CD4-positive, alpha-beta T cell treated with Interleukin-4 for 4 hours (primary cell): ENCODE measurements around the gene PIGP.
"Not testable (repeated sequence)": the region's sequence is repeated elsewhere in the genome, so short reads cannot be mapped to it uniquely, and the experiment has no call there.

Experiments used
- DNase-seq: peaks from one replicate; pipeline ENCODE4 v3.0.0-alpha.2; 2020

The PIGP gene

GRCh38 chr21:37041706-37042271 is 31.1 kb downstream of the PIGP start:
- DNase-seq: no peak

DNA sequence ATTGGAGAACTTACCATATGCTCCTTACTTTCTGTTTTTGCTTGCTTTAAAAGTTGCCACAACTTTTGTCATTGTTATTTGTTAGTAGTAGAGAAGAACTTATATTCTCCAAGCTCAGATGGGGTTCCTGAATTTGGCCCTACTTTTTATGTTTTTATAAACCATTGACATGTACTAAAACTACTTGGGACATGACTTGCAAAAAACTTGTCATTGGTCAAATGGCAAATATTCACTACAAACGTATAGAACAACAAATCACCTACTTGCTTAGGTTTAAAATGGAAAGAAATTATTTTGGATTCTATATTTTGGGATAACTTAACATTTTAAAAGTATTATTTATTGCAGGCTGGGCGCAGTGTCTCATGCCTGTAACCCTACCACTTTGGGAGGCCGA is 32.7 kb downstream of the PIGP start:
- DNase-seq: no peak

GRCh38 chr21:37039411-37040075 is 33.3 kb downstream of the PIGP start:
- no peak for DNase-seq

DNA sequence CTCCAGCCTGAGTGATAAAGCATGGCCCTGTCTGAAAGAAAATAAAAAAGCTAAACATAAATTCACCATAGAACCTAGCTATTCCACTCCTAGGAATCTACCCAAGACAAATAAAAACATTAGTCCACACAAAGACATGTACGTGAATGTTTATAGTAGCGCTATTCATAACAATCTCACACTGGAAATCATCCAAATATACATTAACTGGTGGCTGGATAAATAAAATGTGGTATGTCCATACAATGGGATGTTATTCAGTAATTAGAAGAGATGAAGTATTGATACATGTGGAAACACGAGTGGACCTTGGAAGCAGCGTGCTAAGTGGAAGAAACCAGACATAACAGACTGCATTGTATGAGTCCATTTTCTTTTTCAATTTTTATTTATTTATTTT is 36.7 kb downstream of the PIGP start:
- DNase-seq: no peak

DNA sequence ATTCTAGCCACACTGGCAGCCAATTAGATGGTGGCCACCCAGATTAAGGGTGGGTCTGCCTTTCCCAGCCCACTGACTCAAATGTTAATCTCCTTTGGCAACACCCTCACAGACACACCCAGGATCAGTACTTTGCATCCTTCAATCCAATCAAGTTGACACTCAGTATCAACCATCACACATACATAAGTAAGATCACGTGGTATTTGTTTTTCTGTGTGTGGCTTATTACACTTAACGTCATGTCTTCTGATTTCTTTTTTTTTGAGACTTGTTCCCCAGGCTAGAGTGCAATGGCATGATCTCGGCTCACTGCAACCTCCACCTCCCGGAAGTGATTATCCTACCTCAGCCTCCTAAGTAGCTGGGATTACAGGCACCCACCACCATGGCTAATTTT is 38.5 kb downstream of the PIGP start:
- not testable (repeated sequence) for DNase-seq

GRCh38 chr21:37032877-37033471 is 39.9 kb downstream of the PIGP start:
- no peak for DNase-seq

DNA sequence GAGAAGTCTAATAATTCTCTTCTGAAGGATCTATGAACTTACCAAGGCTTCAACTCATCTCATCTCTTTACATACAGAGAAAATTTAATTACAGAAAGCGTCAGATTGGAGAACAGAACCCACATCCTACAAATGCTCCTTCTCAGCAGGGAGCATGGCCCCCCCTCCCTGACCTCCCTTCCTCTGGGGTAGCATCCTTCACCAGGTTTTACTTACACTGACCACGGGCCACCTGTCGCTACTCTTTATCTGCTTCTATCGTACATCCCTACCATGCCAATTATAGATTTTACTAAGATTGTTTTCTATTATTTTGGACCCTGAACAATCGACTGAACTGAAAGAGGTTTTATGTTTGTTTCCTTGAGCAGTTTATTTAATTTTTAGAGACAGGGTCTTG is 40.6 kb downstream of the PIGP start:
- no peak for DNase-seq

DNA sequence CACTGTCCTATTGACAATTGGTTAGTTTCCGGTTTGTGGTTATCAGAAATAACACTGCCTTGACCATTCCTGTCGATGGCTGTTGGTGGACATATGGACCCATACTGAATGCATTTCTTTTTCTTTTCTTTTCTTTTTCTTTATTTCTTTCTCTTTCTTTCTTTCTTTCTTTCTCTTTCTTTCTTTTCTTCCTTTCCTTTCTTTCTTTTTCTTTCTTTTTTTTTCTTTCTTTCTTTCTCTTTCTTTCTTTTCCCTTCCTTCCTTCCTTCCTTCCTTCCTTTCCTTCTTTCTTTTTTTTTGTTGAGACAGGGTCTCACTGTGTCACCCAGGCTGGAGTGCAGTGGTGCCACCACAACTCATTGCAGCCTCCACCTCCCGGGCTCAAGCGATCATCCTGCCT is 42.0 kb downstream of the PIGP start:
- DNase-seq: no peak

DNA sequence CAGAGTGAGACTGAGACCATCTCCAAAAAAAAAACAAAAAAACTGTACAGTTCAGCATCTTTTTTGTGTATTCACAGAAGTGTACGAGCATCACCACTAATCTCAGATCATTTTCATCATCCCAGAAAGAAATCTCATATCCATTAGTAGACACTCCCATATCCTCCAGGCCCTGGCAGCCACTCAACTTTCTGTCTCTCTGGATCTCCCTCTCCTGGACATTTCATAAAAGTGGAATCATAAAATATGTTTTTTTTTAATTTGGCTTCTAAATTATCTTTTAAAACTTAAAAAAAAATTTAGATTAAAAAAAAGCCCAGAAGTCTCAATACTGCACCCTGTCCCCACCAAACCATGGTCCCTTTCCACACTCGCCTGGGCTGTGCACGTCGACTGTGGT is 44.3 kb downstream of the PIGP start:
- DNase-seq: no peak

GRCh38 chr21:37026499-37026898 is 46.4 kb downstream of the PIGP start:
- no peak for DNase-seq

- DNase-seq: no peak
Measured at GRCh38 chr21:37017951-37018679, 54.8 kb downstream of the PIGP start.
